Right lobe of liver (tissue), 4 donors: ENCODE measurements around the gene PRMT6.

ENCODE experiments used
- POLR2A ChIP-seq: fragments of 450-650 bp; IDR thresholded peaks from one replicate; pipeline ENCODE4 v1.6.1; 2017; ENCODE audit warnings: antibody characterized with exemption, mild to moderate bottlenecking
- TF ChIP-seq, protein P1 (sequence below), 4 donors: fragments of 200-600 bp in 3 of 4; fragments of 450-650 bp in 1 of 4; IDR thresholded peaks; one replicate each; pipeline versions ENCODE4 v1.5.1 to v1.8.0; 2016 to 2022; ENCODE audit warnings: antibody characterized with exemption in 4 of 4, mild to moderate bottlenecking in 2 of 4
- donor health status: DM: no; HTN: no; CAD: no.
- donor health status: DM: no; HTN: no; CAD: no.
- donor health status: DM: no; HTN: yes; CAD: no.

GRCh38 chr1:107010582-107010981 lies 45.9 kb upstream of the PRMT6 start:
- TF ChIP-seq, protein P1, sequence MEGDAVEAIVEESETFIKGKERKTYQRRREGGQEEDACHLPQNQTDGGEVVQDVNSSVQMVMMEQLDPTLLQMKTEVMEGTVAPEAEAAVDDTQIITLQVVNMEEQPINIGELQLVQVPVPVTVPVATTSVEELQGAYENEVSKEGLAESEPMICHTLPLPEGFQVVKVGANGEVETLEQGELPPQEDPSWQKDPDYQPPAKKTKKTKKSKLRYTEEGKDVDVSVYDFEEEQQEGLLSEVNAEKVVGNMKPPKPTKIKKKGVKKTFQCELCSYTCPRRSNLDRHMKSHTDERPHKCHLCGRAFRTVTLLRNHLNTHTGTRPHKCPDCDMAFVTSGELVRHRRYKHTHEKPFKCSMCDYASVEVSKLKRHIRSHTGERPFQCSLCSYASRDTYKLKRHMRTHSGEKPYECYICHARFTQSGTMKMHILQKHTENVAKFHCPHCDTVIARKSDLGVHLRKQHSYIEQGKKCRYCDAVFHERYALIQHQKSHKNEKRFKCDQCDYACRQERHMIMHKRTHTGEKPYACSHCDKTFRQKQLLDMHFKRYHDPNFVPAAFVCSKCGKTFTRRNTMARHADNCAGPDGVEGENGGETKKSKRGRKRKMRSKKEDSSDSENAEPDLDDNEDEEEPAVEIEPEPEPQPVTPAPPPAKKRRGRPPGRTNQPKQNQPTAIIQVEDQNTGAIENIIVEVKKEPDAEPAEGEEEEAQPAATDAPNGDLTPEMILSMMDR (IDR thresholded peaks at IDR 0.05) = no peak
- TF ChIP-seq POLR2A = no peak
